Measurements from ENCODE around the gene RAB11B. TPM values are rescaled to one million over a fixed set of nuclear protein-coding genes. Genes with fewer than 3 reads are reported as not detected.
A peak's percentile ranks its signal among the peaks of the same experiment; 100 is the strongest.

The RAB11B gene
- total and polyA plus RNA-seq, 9 of the 15 experiments (the other 6 are each of a cell fraction or from before 2014, with no cell fraction given) = 0.74 to 71.0 (median 13.8) TPM

DNA sequence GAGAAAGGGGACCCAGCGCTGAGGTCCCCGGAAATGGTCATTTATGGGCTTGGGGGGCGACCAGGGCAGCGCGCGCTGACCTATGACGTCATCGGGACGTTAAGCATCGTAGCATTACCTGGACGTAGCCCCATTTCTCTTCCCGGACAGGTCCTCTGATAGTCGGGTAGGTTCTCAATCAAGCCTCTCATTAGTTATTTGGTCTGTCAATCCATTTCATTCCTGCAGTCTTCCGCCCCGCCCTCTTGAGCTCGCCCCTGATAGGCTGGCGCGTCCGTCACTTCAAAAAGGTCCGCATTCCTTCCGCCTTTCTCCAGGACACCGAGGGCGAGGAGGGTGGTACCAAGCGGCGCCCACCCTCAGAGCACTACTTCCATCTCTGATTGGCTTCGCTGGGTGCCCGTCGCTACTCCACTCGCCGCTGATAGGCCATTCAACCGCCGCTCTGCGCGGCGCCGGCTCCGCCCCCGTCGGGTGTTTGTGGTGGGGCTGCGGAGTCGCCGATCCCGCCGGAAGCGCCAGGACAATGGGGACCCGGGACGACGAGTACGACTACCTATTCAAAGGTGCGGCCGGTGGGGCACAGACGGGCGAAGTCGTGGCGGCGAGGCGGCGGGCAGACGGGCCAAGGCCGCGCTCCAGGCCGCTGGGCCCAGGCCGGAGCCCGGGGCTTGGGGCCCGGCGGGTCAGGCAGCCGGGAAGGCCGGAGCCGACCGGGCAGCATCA, at the start of gene RAB11B (continued):
- peak; percentile 78 for TF ChIP-seq ZFX (CRISPR knock-in tag; IDR thresholded peaks at IDR 0.05)
- peak; percentile 84 for TF ChIP-seq CTBP1 (IDR thresholded peaks at IDR 0.05; ENCODE audit: borderline replicate concordance)
- TF ChIP-seq SP2 (IDR thresholded peaks at IDR 0.05; ENCODE audit: extremely low read depth, low read depth, low read length, poor library complexity, severe bottlenecking) = peak; percentile 89
- no peak for TF ChIP-seq MCM3 (IDR thresholded peaks at IDR 0.05)
- TF ChIP-seq HLTF (IDR thresholded peaks at IDR 0.05) = no peak
- TF ChIP-seq, protein P1, sequence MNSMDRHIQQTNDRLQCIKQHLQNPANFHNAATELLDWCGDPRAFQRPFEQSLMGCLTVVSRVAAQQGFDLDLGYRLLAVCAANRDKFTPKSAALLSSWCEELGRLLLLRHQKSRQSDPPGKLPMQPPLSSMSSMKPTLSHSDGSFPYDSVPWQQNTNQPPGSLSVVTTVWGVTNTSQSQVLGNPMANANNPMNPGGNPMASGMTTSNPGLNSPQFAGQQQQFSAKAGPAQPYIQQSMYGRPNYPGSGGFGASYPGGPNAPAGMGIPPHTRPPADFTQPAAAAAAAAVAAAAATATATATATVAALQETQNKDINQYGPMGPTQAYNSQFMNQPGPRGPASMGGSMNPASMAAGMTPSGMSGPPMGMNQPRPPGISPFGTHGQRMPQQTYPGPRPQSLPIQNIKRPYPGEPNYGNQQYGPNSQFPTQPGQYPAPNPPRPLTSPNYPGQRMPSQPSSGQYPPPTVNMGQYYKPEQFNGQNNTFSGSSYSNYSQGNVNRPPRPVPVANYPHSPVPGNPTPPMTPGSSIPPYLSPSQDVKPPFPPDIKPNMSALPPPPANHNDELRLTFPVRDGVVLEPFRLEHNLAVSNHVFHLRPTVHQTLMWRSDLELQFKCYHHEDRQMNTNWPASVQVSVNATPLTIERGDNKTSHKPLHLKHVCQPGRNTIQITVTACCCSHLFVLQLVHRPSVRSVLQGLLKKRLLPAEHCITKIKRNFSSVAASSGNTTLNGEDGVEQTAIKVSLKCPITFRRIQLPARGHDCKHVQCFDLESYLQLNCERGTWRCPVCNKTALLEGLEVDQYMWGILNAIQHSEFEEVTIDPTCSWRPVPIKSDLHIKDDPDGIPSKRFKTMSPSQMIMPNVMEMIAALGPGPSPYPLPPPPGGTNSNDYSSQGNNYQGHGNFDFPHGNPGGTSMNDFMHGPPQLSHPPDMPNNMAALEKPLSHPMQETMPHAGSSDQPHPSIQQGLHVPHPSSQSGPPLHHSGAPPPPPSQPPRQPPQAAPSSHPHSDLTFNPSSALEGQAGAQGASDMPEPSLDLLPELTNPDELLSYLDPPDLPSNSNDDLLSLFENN (IDR thresholded peaks at IDR 0.05; ENCODE audit: low read depth in 2 of 2, low read length in 2 of 2) = no peak
- no peak; the same call in 1 of the 2 replicates for TF ChIP-seq HDAC2 (IDR thresholded peaks at IDR 0.05)
- TF ChIP-seq NCOA1 (IDR thresholded peaks at IDR 0.05; ENCODE audit: low read depth) = peak; percentile 97
- TF ChIP-seq CAMTA2 (CRISPR knock-in tag; conservative IDR thresholded peaks at IDR 0.05) = 0 out of 2 replicates have a peak, but pooled peaks have one; percentile 61
- peak; percentile 69; the same call in 1 of the 2 replicates for TF ChIP-seq PHF8 (IDR thresholded peaks at IDR 0.05; ENCODE audit: borderline replicate concordance, low read length)
- TF ChIP-seq POLR3G (IDR thresholded peaks at IDR 0.05; ENCODE audit: extremely low read depth, insufficient read length, insufficient replicate concordance) = no peak
- TF ChIP-seq FOSL1 (tag; conservative IDR thresholded peaks at IDR 0.05) = peak; percentile 80
- TF ChIP-seq, protein P2, sequence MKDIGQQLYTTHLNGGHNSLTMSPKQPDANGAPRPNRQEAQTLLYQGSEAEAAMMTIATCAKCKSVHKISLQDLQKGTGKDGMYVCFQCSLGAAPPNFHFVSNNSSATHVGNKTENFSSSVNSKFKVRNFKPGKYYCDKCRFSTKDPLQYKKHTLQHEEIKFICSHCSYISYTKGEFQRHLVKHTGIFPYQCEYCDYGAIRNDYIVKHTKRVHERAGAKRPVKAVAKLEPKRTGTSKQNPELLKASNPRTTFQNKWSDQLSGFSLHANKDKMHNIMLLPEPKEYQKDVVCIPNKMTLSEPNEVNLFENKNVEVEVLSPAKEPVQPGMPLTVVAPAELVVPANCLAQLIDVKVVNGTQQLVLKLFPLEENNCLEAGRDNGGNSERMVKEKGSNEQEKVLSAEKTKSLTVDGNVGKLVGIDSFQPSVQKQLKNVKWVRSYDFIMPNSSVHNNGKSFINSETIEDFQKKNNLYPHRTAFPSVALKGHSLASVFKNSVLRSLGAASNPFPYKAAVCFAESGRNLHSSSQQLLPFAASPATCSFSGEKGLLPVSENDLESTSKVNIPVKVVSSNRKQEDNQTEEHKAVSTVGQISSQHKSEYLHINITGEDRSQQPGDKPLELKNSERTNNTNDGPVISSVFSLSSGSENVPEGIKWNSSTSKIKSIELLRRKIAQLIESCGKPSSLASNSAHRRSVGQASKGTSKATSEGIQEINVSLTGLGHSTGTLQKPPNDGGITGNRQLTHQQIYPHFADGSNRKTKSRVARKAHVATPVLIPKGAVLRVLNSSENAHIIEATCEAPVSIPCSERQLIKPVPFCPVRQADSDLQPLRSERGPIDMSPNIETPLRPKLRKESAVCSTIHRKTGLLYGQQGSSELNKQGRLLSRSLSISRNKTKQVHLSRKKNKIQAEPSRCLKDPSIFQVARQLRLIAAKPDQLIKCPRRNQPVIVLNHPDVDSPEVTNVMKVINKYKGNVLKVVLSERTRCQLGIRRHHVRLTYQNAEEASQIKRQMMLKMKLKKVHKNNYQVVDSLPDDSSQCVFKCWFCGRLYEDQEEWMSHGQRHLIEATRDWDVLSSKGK (CRISPR knock-in tag; IDR thresholded peaks at IDR 0.05) = no peak
- TF ChIP-seq LARP7 (IDR thresholded peaks at IDR 0.05) = no peak
- TF ChIP-seq, protein P3, sequence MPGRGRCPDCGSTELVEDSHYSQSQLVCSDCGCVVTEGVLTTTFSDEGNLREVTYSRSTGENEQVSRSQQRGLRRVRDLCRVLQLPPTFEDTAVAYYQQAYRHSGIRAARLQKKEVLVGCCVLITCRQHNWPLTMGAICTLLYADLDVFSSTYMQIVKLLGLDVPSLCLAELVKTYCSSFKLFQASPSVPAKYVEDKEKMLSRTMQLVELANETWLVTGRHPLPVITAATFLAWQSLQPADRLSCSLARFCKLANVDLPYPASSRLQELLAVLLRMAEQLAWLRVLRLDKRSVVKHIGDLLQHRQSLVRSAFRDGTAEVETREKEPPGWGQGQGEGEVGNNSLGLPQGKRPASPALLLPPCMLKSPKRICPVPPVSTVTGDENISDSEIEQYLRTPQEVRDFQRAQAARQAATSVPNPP (IDR thresholded peaks at IDR 0.05; ENCODE audit: borderline replicate concordance, insufficient read depth, insufficient read length) = no peak

Measured in K562 (cell line).